HG02943 (cell line): Measurements from ENCODE around the gene SLC44A1.

Experiments used
- ATAC-seq: cut with Tn5 transposase; IDR thresholded peaks from one replicate; pipeline ENCODE4 v1.9.1; 2021; ENCODE audit warnings: mild to moderate bottlenecking, low read depth, moderate library complexity; ENCODE audit not compliant: unreplicated experiment

Gene SLC44A1

GRCh38 chr9:105296445-105296844 lies 52.0 kb downstream of the SLC44A1 start:
- ATAC-seq = no peak

GRCh38 chr9:105296877-105297287 lies 52.4 kb downstream of the SLC44A1 start:
- no peak for ATAC-seq

- no peak for ATAC-seq
These were observed 53.1 kb downstream of the SLC44A1 start for GRCh38 chr9:105297442-105298075.

GRCh38 chr9:105299190-105299854 lies 54.9 kb downstream of the SLC44A1 start:
- ATAC-seq = no peak

- no peak for ATAC-seq
These were observed 58.3 kb downstream of the SLC44A1 start for GRCh38 chr9:105302728-105303127.

GRCh38 chr9:105305856-105306255 lies 61.4 kb downstream of the SLC44A1 start:
- ATAC-seq = no peak

- no peak for ATAC-seq
These were observed 62.1 kb downstream of the SLC44A1 start for GRCh38 chr9:105306351-105307140.

GRCh38 chr9:105307591-105308130 lies 63.2 kb downstream of the SLC44A1 start:
- ATAC-seq = no peak

- ATAC-seq = no peak
These were observed 64.2 kb downstream of the SLC44A1 start for GRCh38 chr9:105308461-105309341.

- ATAC-seq = no peak
These were observed 65.1 kb downstream of the SLC44A1 start for GRCh38 chr9:105309531-105309931.

GRCh38 chr9:105311306-105311705 lies 66.9 kb downstream of the SLC44A1 start:
- no peak for ATAC-seq

- no peak for ATAC-seq
These were observed 68.8 kb downstream of the SLC44A1 start for GRCh38 chr9:105313238-105313637.

- ATAC-seq = no peak
These were observed 72.3 kb downstream of the SLC44A1 start for GRCh38 chr9:105316703-105317102.

- ATAC-seq = no peak
These were observed 74.3 kb downstream of the SLC44A1 start for GRCh38 chr9:105318729-105319191.

GRCh38 chr9:105319202-105319813 lies 74.9 kb downstream of the SLC44A1 start:
- no peak for ATAC-seq

GRCh38 chr9:105320568-105320967 lies 76.1 kb downstream of the SLC44A1 start:
- ATAC-seq = no peak

- ATAC-seq = no peak
These were observed 83.8 kb downstream of the SLC44A1 start for GRCh38 chr9:105328296-105328695.

- ATAC-seq = no peak
These were observed 84.6 kb downstream of the SLC44A1 start for GRCh38 chr9:105328872-105329718.

GRCh38 chr9:105329719-105330062 lies 85.2 kb downstream of the SLC44A1 start:
- ATAC-seq = no peak
